ENCODE measurements around the gene NT5DC3. TPM values are rescaled to one million over a fixed set of nuclear protein-coding genes. Genes with fewer than 3 reads are reported as not detected.

NT5DC3 gene
- total RNA-seq, 6 donors from 2014 or later = 3.8 to 29.3 (median 7.3) TPM

DNA sequence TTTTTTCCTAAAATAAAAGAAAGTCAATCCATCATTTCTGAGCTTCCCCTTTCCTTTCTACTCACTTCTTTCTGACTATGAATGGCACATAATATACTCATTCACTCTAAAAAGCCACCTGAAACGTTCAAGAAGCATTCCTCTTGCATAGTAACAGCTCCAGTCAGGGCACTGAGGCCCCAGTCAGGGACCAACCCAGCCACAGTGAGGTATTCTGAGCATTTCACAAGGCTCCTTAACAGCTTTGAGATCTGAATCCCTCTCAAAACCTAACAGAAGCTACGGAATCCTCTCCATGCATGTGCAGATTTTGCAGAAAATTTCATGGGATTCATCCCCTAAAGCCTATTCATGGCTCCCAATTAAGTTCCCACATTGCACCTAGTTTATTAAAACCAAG, 23.2 kb downstream of the NT5DC3 start:
- no peak overlapping the region for H3K4me3 ChIP-seq
- H3K4me1 ChIP-seq = no peaks in the 10 kb centered on the region
- no peak for DNase-seq
- no peak for TF ChIP-seq POLR2AphosphoS5 (IDR thresholded peaks at IDR 0.05)
- no peak for TF ChIP-seq EP300 (IDR thresholded peaks at IDR 0.05)
- no peak for TF ChIP-seq POLR2A (IDR thresholded peaks at IDR 0.05)
- TF ChIP-seq CTCF (IDR thresholded peaks at IDR 0.05) = no peak
- no peak overlapping the region for H3K27ac ChIP-seq
- WGBS, 2 donors = 64 to 82% methylated on average over 2 of the region's 2 CpGs
- H3K36me3 ChIP-seq = no peaks in the 10 kb centered on the region
- no peaks in the 10 kb centered on the region for H3K27me3 ChIP-seq
- H3K9me3 ChIP-seq = no peaks in the 10 kb centered on the region
- no peak for ATAC-seq (ENCODE audit: low FRiP score in 2 of 2)

- Histone ChIP-seq H3K36me3 (no peaks in the 10 kb centered on the region), H3K4me3 (no peak overlapping the region), H3K4me1 (no peaks in the 10 kb centered on the region), H3K27ac (no peak overlapping the region), H3K9me3 (no peaks in the 10 kb centered on the region), H3K27me3 (no peaks in the 10 kb centered on the region)
- ATAC-seq (ENCODE audit: low FRiP score in 2 of 2) (no peak), DNase-seq (no peak)
- TF ChIP-seq POLR2A (IDR thresholded peaks at IDR 0.05) = no peak
- TF ChIP-seq POLR2AphosphoS5 (IDR thresholded peaks at IDR 0.05) = no peak
- TF ChIP-seq CTCF (IDR thresholded peaks at IDR 0.05) = no peak
- no peak for TF ChIP-seq EP300 (IDR thresholded peaks at IDR 0.05)
- WGBS, 2 donors = 97% methylated on average over 1 of the region's 1 CpG
Observed at GRCh38 chr12:103816663-103817062, 24.4 kb downstream of the NT5DC3 start.

- TF ChIP-seq EP300 (IDR thresholded peaks at IDR 0.05) = no peak
- no peak for TF ChIP-seq POLR2A (IDR thresholded peaks at IDR 0.05)
- TF ChIP-seq CTCF (IDR thresholded peaks at IDR 0.05) = no peak
- TF ChIP-seq POLR2AphosphoS5 (IDR thresholded peaks at IDR 0.05) = no peak
- Histone ChIP-seq H3K27me3 (no peaks in the 10 kb centered on the region), H3K4me1 (no peaks in the 10 kb centered on the region), H3K36me3 (no peaks in the 10 kb centered on the region), H3K9me3 (no peaks in the 10 kb centered on the region), H3K4me3 (no peak overlapping the region), H3K27ac (no peak overlapping the region)
- ATAC-seq (ENCODE audit: low FRiP score in 2 of 2) (no peak), DNase-seq (no peak)
- 55 to 59% methylated on average over 3 of the region's 3 CpGs for WGBS, 2 donors
Observed at GRCh38 chr12:103814436-103814835, 26.6 kb downstream of the NT5DC3 start.

- WGBS, 2 donors = 61 to 80% methylated on average over 4 of the region's 4 CpGs
- Histone ChIP-seq H3K27me3 (no peaks in the 10 kb centered on the region), H3K36me3 (no peaks in the 10 kb centered on the region), H3K27ac (no peak overlapping the region), H3K9me3 (no peaks in the 10 kb centered on the region), H3K4me1 (no peaks in the 10 kb centered on the region), H3K4me3 (no peak overlapping the region)
- ATAC-seq (ENCODE audit: low FRiP score in 2 of 2) (no peak), DNase-seq (no peak)
- TF ChIP-seq EP300 (IDR thresholded peaks at IDR 0.05) (no peak), CTCF (IDR thresholded peaks at IDR 0.05) (no peak), POLR2A (IDR thresholded peaks at IDR 0.05) (no peak), POLR2AphosphoS5 (IDR thresholded peaks at IDR 0.05) (no peak)
Observed at GRCh38 chr12:103813949-103814348, 27.1 kb downstream of the NT5DC3 start.

DNA sequence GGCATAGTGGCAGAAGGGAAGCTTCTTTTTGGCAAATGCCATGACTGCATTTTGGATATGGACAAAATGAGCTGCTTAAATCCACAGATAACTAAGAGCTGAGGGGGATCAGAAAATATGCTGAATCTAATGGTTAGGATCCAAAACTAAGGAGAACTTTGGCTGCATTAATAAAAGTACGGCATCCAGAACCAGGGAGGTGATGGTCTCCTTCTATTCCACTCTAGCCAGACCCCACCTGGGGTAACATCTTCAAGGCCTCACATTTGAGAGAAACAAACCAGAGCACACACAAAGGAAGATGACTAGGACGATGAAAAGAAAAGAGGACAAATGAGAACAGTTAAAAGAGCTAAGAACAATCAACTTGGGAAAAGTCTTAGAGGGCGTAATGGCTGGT, 27.6 kb downstream of the NT5DC3 start:
- Histone ChIP-seq H3K9me3 (no peaks in the 10 kb centered on the region), H3K36me3 (no peaks in the 10 kb centered on the region), H3K27me3 (no peaks in the 10 kb centered on the region), H3K4me3 (no peak overlapping the region), H3K4me1 (no peaks in the 10 kb centered on the region), H3K27ac (no peak overlapping the region)
- ATAC-seq (ENCODE audit: low FRiP score in 2 of 2) = no peak
- 91 to 94% methylated on average over 3 of the region's 3 CpGs for WGBS, 2 donors
- DNase-seq = no peak
- TF ChIP-seq POLR2AphosphoS5 (IDR thresholded peaks at IDR 0.05) = no peak
